K562 (cell line): ENCODE measurements around the gene NELL1. TPM values are rescaled to one million over a fixed set of nuclear protein-coding genes. Genes with fewer than 3 reads are reported as not detected.

ENCODE experiments used
- ATAC-seq: fragments of 200-7000 bp; cut with Tn5 transposase; 3 replicates; pipeline ENCODE4 v1.9.1; 2020; ENCODE audit warnings: moderate library complexity
- BruUV-seq: library from RNA; stranded (reverse); fragments of 400-500 nt; replicated peaks from 2 replicates; lab custom pipeline; 2021; lab: Mats Ljungman, UMichigan
- CTCF ChIA-PET: fragments of 300-600 bp; formaldehyde crosslinking; extraction: SDS; loops from one replicate; lab custom pipeline; 2021; ENCODE audit warnings: low intra/inter-chr PET ratio; lab: Yijun Ruan, JAX
- POLR2A ChIA-PET: fragments of 300-600, 350-650 bp; sonication (Branson Sonifier 250); formaldehyde crosslinking; extraction: SDS; loops from one replicate; lab custom pipeline; 2021; ENCODE audit warnings: antibody characterized with exemption, inconsistent platforms; lab: Yijun Ruan, JAX
- DNase-seq, 4 experiments: peaks; one replicate each; pipeline versions ENCODE4 v3.0.0 to v3.0.0-alpha.2; 2011 to 2018; ENCODE audit warnings: low spot score in 3 of 4, mixed read lengths in 3 of 4; ENCODE audit errors: extremely low read depth in 1 of 4
- FAIRE-seq: peaks from 2 replicates; lab custom pipeline; 2011; peaks lifted over from hg19 to GRCh38; lab: Jason Lieb, UNC
- H2AFZ ChIP-seq: 2 replicates; pipeline ENCODE4 v1.6.0; 2011; ENCODE audit warnings: low read depth, low read length, control low read depth, inconsistent platforms
- H3K27ac ChIP-seq: fragments of 200-600 bp; 3 replicates; pipeline ENCODE4 v1.8.0; 2011; ENCODE audit warnings: low read depth, mild to moderate bottlenecking, control low read depth, inconsistent platforms, low read length, moderate library complexity, mixed read lengths; ENCODE audit errors: extremely low read depth
- H3K27me3 ChIP-seq, 2 experiments: fragments of 300-600 bp in 1 of 2; 2 replicates in 1 of 2; 3 replicates in 1 of 2; pipeline versions ENCODE4 v1.6.0 to v1.8.0; 2011; ENCODE audit warnings: inconsistent platforms in 2 of 2, low read length in 2 of 2, mild to moderate bottlenecking in 1 of 2, mixed read lengths in 1 of 2, moderate library complexity in 1 of 2; ENCODE audit not compliant: control insufficient read depth in 2 of 2, insufficient read depth in 2 of 2
- H3K36me3 ChIP-seq: fragments of 300-600 bp; 3 replicates; pipeline ENCODE4 v1.8.0; 2011; ENCODE audit warnings: mild to moderate bottlenecking, low read length, inconsistent platforms; ENCODE audit not compliant: control insufficient read depth, insufficient read depth
- H3K4me1 ChIP-seq, 2 experiments: fragments of 200-600 bp in 1 of 2; replicated peaks in 1 of 2; 2 replicates in 1 of 2; 3 replicates in 1 of 2; pipeline versions ENCODE4 v1.5.1 to v1.8.0; 2011; ENCODE audit warnings: inconsistent platforms in 2 of 2, low read length in 2 of 2, mild to moderate bottlenecking in 1 of 2, mixed read lengths in 1 of 2, moderate library complexity in 1 of 2; ENCODE audit not compliant: control insufficient read depth in 2 of 2, insufficient read depth in 2 of 2
- H3K4me2 ChIP-seq: 2 replicates; pipeline ENCODE4 v1.6.1; 2011; ENCODE audit warnings: low read length, control low read depth, inconsistent platforms, mixed read lengths; ENCODE audit not compliant: insufficient read depth
- H3K4me3 ChIP-seq: fragments of 200-600 bp; sonication (generic), shearing (Covaris generic); 2 replicates; pipeline ENCODE4 v1.5.1; 2016; ENCODE audit warnings: control low read depth, inconsistent platforms
- H3K79me2 ChIP-seq: fragments of 200-600 bp; 3 replicates; pipeline ENCODE4 v1.8.0; 2011; ENCODE audit warnings: low read length, inconsistent platforms; ENCODE audit not compliant: control insufficient read depth, insufficient read depth
- H3K9ac ChIP-seq, 2 experiments: 2 replicates each; pipeline versions ENCODE4 v1.6.0 to v1.6.1; 2011; ENCODE audit warnings: low read depth in 2 of 2, low read length in 2 of 2, control low read depth in 1 of 2, inconsistent platforms in 1 of 2, mild to moderate bottlenecking in 1 of 2, mixed read lengths in 1 of 2; ENCODE audit not compliant: insufficient read depth in 1 of 2
- H3K9me1 ChIP-seq: one replicate; pipeline ENCODE4 v1.6.0; 2011; ENCODE audit warnings: inconsistent platforms, mild to moderate bottlenecking, low read length, moderate library complexity; ENCODE audit not compliant: control insufficient read depth, insufficient read depth
- H3K9me3 ChIP-seq: replicated peaks from 2 replicates; pipeline ENCODE4 v1.5.1; 2011; ENCODE audit warnings: low read depth, low read length, inconsistent platforms; ENCODE audit not compliant: control insufficient read depth, insufficient read depth
- H4K20me1 ChIP-seq: replicated peaks from 2 replicates; pipeline ENCODE4 v1.6.1; 2011; ENCODE audit warnings: low read length, inconsistent platforms, mixed read lengths; ENCODE audit not compliant: control insufficient read depth, insufficient read depth
- CEBPB ChIP-seq: fragments of 450-650 bp; IDR thresholded peaks from 2 replicates; pipeline ENCODE4 v1.6.1; 2016; ENCODE audit warnings: missing genetic modification characterization, missing compliant biosample characterization
- GATAD2A ChIP-seq: fragments of 450-650 bp; IDR thresholded peaks from 2 replicates; pipeline ENCODE4 v1.6.1; 2017
- MCM7 ChIP-seq, 2 experiments: fragments of 450-650 bp; IDR thresholded peaks; 2 replicates each; pipeline ENCODE4 v1.6.1; 2016 to 2018
- MLX ChIP-seq, 2 experiments: fragments of 450-650 bp in 1 of 2; sonication (generic) in 1 of 2; formaldehyde crosslinking; conservative IDR thresholded peaks; 2 replicates each; pipeline versions ENCODE4 v1.4.0 to v1.8.1; 2020 to 2022; ENCODE audit warnings: mild to moderate bottlenecking in 1 of 2, missing genetic modification reagents in 1 of 2
- MYBL2 ChIP-seq, 2 experiments: fragments of 450-650 bp in 1 of 2; sonication (generic) in 1 of 2; formaldehyde crosslinking in 1 of 2; IDR thresholded peaks; 2 replicates each; pipeline versions ENCODE4 v1.6.1 to v1.8.1; 2017 to 2022; ENCODE audit warnings: borderline replicate concordance in 1 of 2, inconsistent platforms in 1 of 2, low read depth in 1 of 2, mild to moderate bottlenecking in 1 of 2, missing genetic modification reagents in 1 of 2, moderate library complexity in 1 of 2
- POLR3G ChIP-seq: IDR thresholded peaks from 2 replicates; pipeline ENCODE4 v1.6.1; 2011; ENCODE audit not compliant: insufficient read length, insufficient replicate concordance; ENCODE audit errors: extremely low read depth
- PTRF ChIP-seq: fragments of 450-650 bp; IDR thresholded peaks from 2 replicates; pipeline ENCODE4 v1.6.1; 2016; ENCODE audit warnings: mild to moderate bottlenecking, missing genetic modification characterization, missing compliant biosample characterization
- TCF15 ChIP-seq: fragments of 250-450 bp; sonication (Bioruptor Pico); IDR thresholded peaks from 2 replicates; pipeline ENCODE4 v1.8.0; 2022; ENCODE audit warnings: moderate library complexity, mild to moderate bottlenecking, inconsistent platforms
- ZC3H8 ChIP-seq: fragments of 450-650 bp; IDR thresholded peaks from 2 replicates; pipeline ENCODE4 v1.6.1; 2017
- ZNF830 ChIP-seq: fragments of 250-450 bp; sonication (Bioruptor Pico); IDR thresholded peaks from 2 replicates; pipeline ENCODE4 v1.5.0; 2021; ENCODE audit warnings: mild to moderate bottlenecking
- ZZZ3 ChIP-seq: fragments of 450-650 bp; IDR thresholded peaks from 2 replicates; pipeline ENCODE4 v1.6.1; 2016; ENCODE audit warnings: antibody characterized with exemption, mild to moderate bottlenecking, moderate library complexity
- WGBS: fragments of 100-300 bp; shearing (Covaris generic); methylation state at CpG from one replicate; pipeline ENCODE4 v1.1.6; 2016; ENCODE audit warnings: low coverage, mixed read lengths; ENCODE audit not compliant: insufficient coverage; ENCODE audit errors: missing lambda C conversion rate; 5-methylcytosine and 5-hydroxymethylcytosine counted together
- in situ Hi-C: fragments of 300-500 bp; cut with MboI; formaldehyde crosslinking; loops from 4 replicates; pipeline ENCODE4 v1.15.0; 2018; ENCODE audit warnings: inconsistent platforms, mixed read lengths
- intact Hi-C: fragments of 100-400 bp; cut with micrococcal nuclease; formaldehyde crosslinking; loops from 2 replicates; pipeline ENCODE4 v1.14.2; 2022
- polyA plus RNA-seq, 8 experiments: library from polyadenylated mRNA; depleted of rRNA in 4 of 8; stranded (reverse) in 5 of 8; unstranded in 3 of 8; fragments of >200 nt; fragmentation: Nextera tagmentation in 2 of 8; fragmentation: Illumina TruSeq in 1 of 8; extraction: Ambion mirVana in 2 of 8; extraction: Trizol in 1 of 8; gene quantifications; 2 replicates each; pipeline versions ENCODE4 v1.2.1 to v1.2.3, GENCODE V29; 2011 to 2014; ENCODE audit warnings: inconsistent platforms in 1 of 8, missing spikeins in 1 of 8
- total RNA-seq, 7 experiments: library from RNA; depleted of rRNA in 6 of 7; stranded (reverse); fragments of >200 nt in 6 of 7; fragmentation: Illumina TruSeq in 2 of 7; extraction: Trizol in 2 of 7; gene quantifications; 2 replicates each; pipeline versions ENCODE4 v1.2.1 to v1.2.3, GENCODE V29; 2011 to 2021; ENCODE audit warnings: low replicate concordance in 1 of 7
- TF ChIP-seq, protein P1 (sequence below): fragments of 450-650 bp; IDR thresholded peaks from 2 replicates; pipeline ENCODE4 v1.6.1; 2016; ENCODE audit warnings: low read depth, mild to moderate bottlenecking, moderate library complexity

Gene NELL1
- total and polyA plus RNA-seq, 9 of the 15 experiments (the other 6 are each of a cell fraction or from before 2014, with no cell fraction given) = not detected

DNA sequence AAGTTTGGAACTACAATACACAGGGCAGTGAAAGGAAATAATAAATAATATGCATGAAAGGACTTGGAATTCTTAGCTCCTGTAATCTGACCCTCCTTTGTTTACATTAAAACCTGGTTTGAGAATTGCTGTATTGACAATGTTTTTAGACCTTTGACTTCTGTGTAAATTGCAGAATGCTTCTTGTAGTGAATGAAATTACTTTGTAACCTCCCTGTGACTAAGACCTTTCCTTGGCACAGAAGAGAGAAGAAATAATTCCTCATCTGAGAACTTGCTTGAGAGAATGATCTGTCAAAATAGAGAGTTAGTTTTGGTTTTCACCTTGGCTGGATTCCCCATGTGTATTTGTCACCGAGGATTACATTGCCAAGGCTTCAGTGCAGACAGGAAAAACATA is 883.5 kb downstream of the NELL1 start:
- Histone ChIP-seq H3K9me3 (no peaks in the 10 kb centered on the region), H3K9me1 (no peaks in the 10 kb centered on the region), H4K20me1 (no peaks in the 10 kb centered on the region), H3K27me3 (no peaks in the 10 kb centered on the region), H3K27ac (no peak overlapping the region), H2AFZ (no peak overlapping the region), H3K4me1 (no peaks in the 10 kb centered on the region), H3K4me3 (no peak overlapping the region), H3K79me2 (no peaks in the 10 kb centered on the region), H3K9ac (no peak overlapping the region), H3K4me2 (no peak overlapping the region), H3K36me3 (no peaks in the 10 kb centered on the region)
- BruUV-seq = no TSS peak
- ATAC-seq (no peak), DNase-seq (no peak), FAIRE-seq (no peak)
- TF ChIP-seq MLX (CRISPR knock-in tag; conservative IDR thresholded peaks at IDR 0.05) (no peak), PTRF (no peak), MCM7 (IDR thresholded peaks at IDR 0.05) (no peak), MYBL2 (IDR thresholded peaks at IDR 0.05; ENCODE audit: low read depth) (no peak), MYBL2 (CRISPR knock-in tag; IDR thresholded peaks at IDR 0.05; ENCODE audit: borderline replicate concordance) (no peak), GATAD2A (no peak), ZNF830 (no peak), POLR3G (no peak), CEBPB (tag) (no peak), ZC3H8 (no peak), TCF15 (CRISPR knock-in tag) (no peak), ZZZ3 (no peak)
- TF ChIP-seq, protein P1, sequence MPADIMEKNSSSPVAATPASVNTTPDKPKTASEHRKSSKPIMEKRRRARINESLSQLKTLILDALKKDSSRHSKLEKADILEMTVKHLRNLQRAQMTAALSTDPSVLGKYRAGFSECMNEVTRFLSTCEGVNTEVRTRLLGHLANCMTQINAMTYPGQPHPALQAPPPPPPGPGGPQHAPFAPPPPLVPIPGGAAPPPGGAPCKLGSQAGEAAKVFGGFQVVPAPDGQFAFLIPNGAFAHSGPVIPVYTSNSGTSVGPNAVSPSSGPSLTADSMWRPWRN = no peak
- POLR2A ChIA-PET = no interaction called here
- intact Hi-C loops = no loop called here
- CTCF ChIA-PET = interaction anchor here (0.6 kb wide), 1 partner anchor 22 kb away, joined by 3 read pairs; no protein-coding TSS in a partner anchor
- in situ Hi-C loops = no loop called here
- 0% methylated on average over 1 of the region's 1 CpG for WGBS
